Endothelial cell (in vitro differentiated cells): Measurements from ENCODE around the gene POU2AF1. TPM values are rescaled to one million over a fixed set of nuclear protein-coding genes. Genes with fewer than 3 reads are reported as not detected.

Experiments used
- DNase-seq: peaks from one replicate; pipeline ENCODE4 v3.0.0; 2021; ENCODE audit warnings: low spot score
- H3K27ac Mint-ChIP-seq: one replicate; pipeline ENCODE4 v1.8.0; 2021; ENCODE audit warnings: mixed read lengths, inconsistent platforms; ENCODE audit not compliant: unreplicated experiment
- H3K27me3 Mint-ChIP-seq: one replicate; pipeline ENCODE4 v1.8.0; 2021; ENCODE audit warnings: mild to moderate bottlenecking, moderate library complexity, mixed read lengths, inconsistent platforms; ENCODE audit not compliant: unreplicated experiment
- H3K36me3 Mint-ChIP-seq: one replicate; pipeline ENCODE4 v1.8.0; 2021; ENCODE audit warnings: mild to moderate bottlenecking, low read depth, mixed read lengths, inconsistent platforms; ENCODE audit not compliant: unreplicated experiment
- H3K4me1 Mint-ChIP-seq: one replicate; pipeline ENCODE4 v1.8.0; 2021; ENCODE audit warnings: mild to moderate bottlenecking, mixed read lengths, inconsistent platforms; ENCODE audit not compliant: unreplicated experiment
- H3K4me3 Mint-ChIP-seq: one replicate; pipeline ENCODE4 v1.8.0; 2021; ENCODE audit warnings: mild to moderate bottlenecking, mixed read lengths, inconsistent platforms; ENCODE audit not compliant: unreplicated experiment
- H3K9me3 Mint-ChIP-seq: one replicate; pipeline ENCODE4 v1.8.0; 2021; ENCODE audit warnings: mixed read lengths, inconsistent platforms; ENCODE audit not compliant: unreplicated experiment
- total RNA-seq: library from RNA; stranded (reverse); fragmentation: NEBNext Ultra II Directional; extraction: Animal tissue kit (Norgen Biotek cat#: 25700); gene quantifications from one replicate; pipeline ENCODE4 v1.2.1, GENCODE V29; 2021; ENCODE audit not compliant: unreplicated experiment
- TF ChIP-seq, protein P1 (sequence below): fragments of 200-600 bp; sonication (generic); IDR thresholded peaks from one replicate; pipeline ENCODE4 v1.5.0; 2021; ENCODE audit warnings: antibody characterized with exemption; ENCODE audit not compliant: unreplicated experiment

The POU2AF1 gene
- total RNA-seq, 1 donor from 2014 or later: not detected

DNA sequence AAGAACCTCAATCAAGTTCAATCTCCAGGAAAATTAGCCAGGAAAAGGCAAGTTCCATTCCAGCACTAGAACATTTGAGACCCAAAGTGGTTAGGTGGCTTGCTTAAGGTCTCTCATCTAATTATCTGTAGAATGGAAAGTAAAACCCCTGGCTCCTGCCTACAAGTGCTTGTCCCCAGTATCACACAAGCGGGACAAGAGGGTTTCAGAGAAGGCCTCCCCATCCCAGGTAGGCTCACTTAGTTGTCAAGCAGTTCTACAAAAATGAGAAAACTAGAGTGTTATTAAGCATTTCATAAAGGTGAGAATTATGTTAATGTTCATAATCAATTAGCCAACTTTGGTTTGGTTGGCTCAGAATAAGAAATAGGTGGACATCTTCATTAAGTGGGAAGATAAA, 5.5 kb downstream of the POU2AF1 start:
- TF ChIP-seq, protein P1, sequence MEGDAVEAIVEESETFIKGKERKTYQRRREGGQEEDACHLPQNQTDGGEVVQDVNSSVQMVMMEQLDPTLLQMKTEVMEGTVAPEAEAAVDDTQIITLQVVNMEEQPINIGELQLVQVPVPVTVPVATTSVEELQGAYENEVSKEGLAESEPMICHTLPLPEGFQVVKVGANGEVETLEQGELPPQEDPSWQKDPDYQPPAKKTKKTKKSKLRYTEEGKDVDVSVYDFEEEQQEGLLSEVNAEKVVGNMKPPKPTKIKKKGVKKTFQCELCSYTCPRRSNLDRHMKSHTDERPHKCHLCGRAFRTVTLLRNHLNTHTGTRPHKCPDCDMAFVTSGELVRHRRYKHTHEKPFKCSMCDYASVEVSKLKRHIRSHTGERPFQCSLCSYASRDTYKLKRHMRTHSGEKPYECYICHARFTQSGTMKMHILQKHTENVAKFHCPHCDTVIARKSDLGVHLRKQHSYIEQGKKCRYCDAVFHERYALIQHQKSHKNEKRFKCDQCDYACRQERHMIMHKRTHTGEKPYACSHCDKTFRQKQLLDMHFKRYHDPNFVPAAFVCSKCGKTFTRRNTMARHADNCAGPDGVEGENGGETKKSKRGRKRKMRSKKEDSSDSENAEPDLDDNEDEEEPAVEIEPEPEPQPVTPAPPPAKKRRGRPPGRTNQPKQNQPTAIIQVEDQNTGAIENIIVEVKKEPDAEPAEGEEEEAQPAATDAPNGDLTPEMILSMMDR: no peak
- Mint-ChIP-seq H3K27ac (no peak overlapping the region), H3K9me3 (no peaks in the 10 kb centered on the region), H3K27me3 (peaks cover 1% of the 10 kb centered on the region), H3K4me3 (no peak overlapping the region), H3K4me1 (no peaks in the 10 kb centered on the region), H3K36me3 (no peaks in the 10 kb centered on the region)
- no peak for DNase-seq

DNA sequence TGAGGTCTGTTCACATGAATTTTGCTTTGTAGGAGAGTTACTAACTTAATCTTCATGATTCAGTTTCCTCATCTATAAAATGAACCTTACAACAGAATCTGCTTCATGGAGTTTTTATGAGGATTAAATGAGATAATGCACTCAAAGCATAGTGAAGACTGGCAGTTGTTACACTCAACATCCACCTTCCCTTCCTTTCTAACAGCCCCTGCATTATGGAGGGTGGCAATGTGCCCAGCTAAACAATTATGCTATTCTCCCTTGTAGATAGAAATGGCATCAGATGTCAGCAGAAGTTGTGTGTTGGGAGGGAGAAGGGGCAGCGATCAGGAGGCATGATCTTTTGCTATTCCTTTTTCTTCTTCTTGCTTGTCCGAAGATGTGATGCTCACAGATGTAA, 6.5 kb downstream of the POU2AF1 start:
- H3K36me3 Mint-ChIP-seq: no peaks in the 10 kb centered on the region
- no peaks in the 10 kb centered on the region for H3K4me1 Mint-ChIP-seq
- H3K27me3 Mint-ChIP-seq: peaks cover 1% of the 10 kb centered on the region
- no peaks in the 10 kb centered on the region for H3K9me3 Mint-ChIP-seq
- no peak overlapping the region for H3K4me3 Mint-ChIP-seq
- H3K27ac Mint-ChIP-seq: no peak overlapping the region
- TF ChIP-seq, protein P1: no peak
- DNase-seq: no peak

GRCh38 chr11:111370902-111371578, 8.0 kb downstream of the POU2AF1 start:
- Mint-ChIP-seq H3K9me3 (no peaks in the 10 kb centered on the region), H3K27ac (no peak overlapping the region), H3K36me3 (no peaks in the 10 kb centered on the region), H3K4me1 (no peaks in the 10 kb centered on the region), H3K27me3 (peaks cover 5% of the 10 kb centered on the region), H3K4me3 (no peak overlapping the region)
- TF ChIP-seq, protein P1: no peak
- no peak for DNase-seq

DNA sequence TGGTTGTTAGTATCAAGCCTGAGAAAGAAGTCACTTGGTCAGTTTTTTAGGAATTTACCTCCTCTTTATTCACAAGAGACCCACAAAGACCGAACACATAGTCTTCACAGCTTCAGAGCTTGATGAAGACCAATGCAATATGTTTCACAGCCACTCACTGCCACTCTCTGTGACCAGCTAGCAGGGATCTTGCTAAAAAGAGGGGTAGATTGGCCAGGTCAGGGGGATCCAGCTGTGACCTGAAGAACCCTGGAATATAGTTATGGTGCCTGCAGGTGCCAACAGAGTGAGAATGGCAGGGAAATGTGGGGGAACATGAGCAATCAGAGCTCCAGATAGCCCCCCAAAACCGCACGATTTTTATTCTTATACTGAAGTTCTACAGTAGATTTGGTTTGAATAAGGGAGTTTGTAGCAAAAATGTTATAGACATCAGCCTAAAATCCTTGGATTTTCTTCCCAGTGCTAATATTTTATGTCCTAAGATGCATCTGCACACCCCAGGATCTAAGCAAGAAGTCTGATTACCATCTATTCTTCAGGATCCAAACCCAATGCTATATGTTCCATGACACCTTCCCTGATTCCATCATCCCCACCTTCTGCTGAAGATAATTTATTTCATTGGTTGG, 8.7 kb downstream of the POU2AF1 start:
- no peak overlapping the region for H3K4me3 Mint-ChIP-seq
- DNase-seq: no peak
- TF ChIP-seq, protein P1: no peak
- H3K9me3 Mint-ChIP-seq: no peaks in the 10 kb centered on the region
- H3K36me3 Mint-ChIP-seq: no peaks in the 10 kb centered on the region
- no peak overlapping the region for H3K27ac Mint-ChIP-seq
- peaks cover 7% of the 10 kb centered on the region for H3K27me3 Mint-ChIP-seq
- H3K4me1 Mint-ChIP-seq: no peaks in the 10 kb centered on the region

DNA sequence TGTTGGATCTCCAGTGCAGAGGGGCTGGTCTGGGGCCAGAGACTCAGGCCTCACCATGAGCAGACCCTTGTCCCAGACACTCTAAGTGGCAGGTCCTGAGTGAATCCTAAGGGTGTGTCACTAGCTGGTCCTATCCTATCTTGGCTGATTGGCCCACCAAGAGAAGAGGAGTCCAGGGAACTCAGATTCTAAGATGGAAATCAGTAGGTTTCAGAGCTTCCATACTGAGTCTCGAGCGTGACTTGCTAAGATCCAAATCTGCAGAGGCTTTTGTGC, 10.9 kb downstream of the POU2AF1 start:
- no peaks in the 10 kb centered on the region for H3K36me3 Mint-ChIP-seq
- peaks cover 7% of the 10 kb centered on the region for H3K27me3 Mint-ChIP-seq

More for the DNA sequence above, 10.9 kb downstream of the POU2AF1 start:
- H3K27ac Mint-ChIP-seq: no peak overlapping the region
- DNase-seq: no peak
- H3K9me3 Mint-ChIP-seq: no peaks in the 10 kb centered on the region
- H3K4me1 Mint-ChIP-seq: no peaks in the 10 kb centered on the region
- H3K4me3 Mint-ChIP-seq: no peak overlapping the region
- TF ChIP-seq, protein P1: no peak
